DOHH2 (cell line): Measurements from ENCODE around the gene OMP.

Experiments
- H3F3A ChIP-seq: fragments of 200-600 bp; sonication (generic), shearing (Covaris generic); 2 replicates; pipeline ENCODE4 v1.6.0; 2016; ENCODE audit warnings: antibody characterized with exemption, mild to moderate bottlenecking; ENCODE audit not compliant: control insufficient read depth, insufficient read depth
- H3K27ac ChIP-seq: fragments of 200-600 bp; sonication (generic); 2 replicates; pipeline ENCODE4 v1.5.1; 2014; ENCODE audit warnings: low read depth, mild to moderate bottlenecking, low read length, moderate library complexity
- H3K27me3 ChIP-seq: fragments of 200-600 bp; sonication (generic); 2 replicates; pipeline ENCODE4 v1.6.1; 2014; ENCODE audit warnings: mild to moderate bottlenecking, low read length, mixed read lengths; ENCODE audit not compliant: control insufficient read depth
- H3K36me3 ChIP-seq: fragments of 200-600 bp; sonication (generic); 2 replicates; pipeline ENCODE4 v1.6.1; 2014; ENCODE audit warnings: mild to moderate bottlenecking, low read length, moderate library complexity, mixed read lengths; ENCODE audit not compliant: control insufficient read depth
- H3K4me1 ChIP-seq: fragments of 200-600 bp; sonication (generic); 2 replicates; pipeline ENCODE4 v1.6.1; 2014; ENCODE audit warnings: mild to moderate bottlenecking, low read length, mixed read lengths; ENCODE audit not compliant: control insufficient read depth
- H3K4me2 ChIP-seq: fragments of 200-600 bp; sonication (generic); 2 replicates; pipeline ENCODE4 v1.6.0; 2014; ENCODE audit warnings: mild to moderate bottlenecking, low read length, moderate library complexity
- H3K4me3 ChIP-seq: fragments of 200-600 bp; sonication (generic); 2 replicates; pipeline ENCODE4 v1.5.1; 2014; ENCODE audit warnings: mild to moderate bottlenecking, low read length, mixed read lengths
- H3K79me2 ChIP-seq: fragments of 200-600 bp; sonication (generic); 2 replicates; pipeline ENCODE4 v1.6.1; 2014; ENCODE audit warnings: mild to moderate bottlenecking, low read length, mixed read lengths; ENCODE audit not compliant: control insufficient read depth
- H3K9me2 ChIP-seq: fragments of 200-600 bp; sonication (generic); replicated peaks from 2 replicates; pipeline ENCODE4 v1.6.1; 2014; ENCODE audit warnings: mild to moderate bottlenecking, low read length, mixed read lengths; ENCODE audit not compliant: control insufficient read depth
- H3K9me3 ChIP-seq: fragments of 200-600 bp; sonication (generic); 2 replicates; pipeline ENCODE4 v1.6.1; 2014; ENCODE audit warnings: antibody characterized with exemption, low read length, mixed read lengths; ENCODE audit not compliant: control insufficient read depth, insufficient read depth
- H4K20me1 ChIP-seq: fragments of 200-600 bp; sonication (generic); 2 replicates; pipeline ENCODE4 v1.6.0; 2014; ENCODE audit warnings: low read depth, mild to moderate bottlenecking, antibody characterized with exemption, low read length, moderate library complexity; ENCODE audit not compliant: control insufficient read depth, insufficient read depth
- CTCF ChIP-seq: fragments of 200-600 bp; sonication (generic); IDR thresholded peaks from one replicate; pipeline ENCODE4 v1.5.1; 2014; ENCODE audit warnings: antibody characterized with exemption, mild to moderate bottlenecking, low read depth, low read length; ENCODE audit not compliant: poor library complexity, severe bottlenecking
- EZH2phosphoT487 ChIP-seq: fragments of 200-600 bp; sonication (generic); IDR thresholded peaks from 2 replicates; pipeline ENCODE4 v1.6.1; 2017; ENCODE audit warnings: borderline replicate concordance, mild to moderate bottlenecking, antibody characterized with exemption, low read length, moderate library complexity, mixed read lengths

The OMP gene

GRCh38 chr11:77144857-77145428, 42.3 kb downstream of the OMP start:
- H3K4me3 ChIP-seq: no peak overlapping the region
- no peaks in the 10 kb centered on the region for H3K9me2 ChIP-seq
- H3K79me2 ChIP-seq: no peaks in the 10 kb centered on the region
- H3K4me2 ChIP-seq: no peak overlapping the region
- peaks cover 6% of the 10 kb centered on the region; the same call in 1 of the 2 replicates for H3K27me3 ChIP-seq
- H3K36me3 ChIP-seq: no peaks in the 10 kb centered on the region
- H3K4me1 ChIP-seq: no peaks in the 10 kb centered on the region
- TF ChIP-seq EZH2phosphoT487: no peak
- no peak for TF ChIP-seq CTCF
- H4K20me1 ChIP-seq: no peaks in the 10 kb centered on the region
- no peaks in the 10 kb centered on the region for H3K9me3 ChIP-seq
- no peaks in the 10 kb centered on the region for H3F3A ChIP-seq
- no peak overlapping the region for H3K27ac ChIP-seq

GRCh38 chr11:77146261-77147035, 43.8 kb downstream of the OMP start:
- Histone ChIP-seq H3F3A (no peaks in the 10 kb centered on the region), H3K27ac (no peak overlapping the region), H3K9me2 (no peaks in the 10 kb centered on the region), H3K27me3 (peaks cover 10% of the 10 kb centered on the region), H3K4me3 (no peak overlapping the region), H3K4me1 (no peaks in the 10 kb centered on the region), H3K4me2 (no peak overlapping the region), H4K20me1 (no peaks in the 10 kb centered on the region), H3K9me3 (no peaks in the 10 kb centered on the region), H3K79me2 (no peaks in the 10 kb centered on the region), H3K36me3 (no peaks in the 10 kb centered on the region)
- no peak for TF ChIP-seq EZH2phosphoT487

GRCh38 chr11:77147036-77147315, 44.3 kb downstream of the OMP start:
- peaks cover 10% of the 10 kb centered on the region for H3K27me3 ChIP-seq
- H3K27ac ChIP-seq: no peak overlapping the region
- H3K4me1 ChIP-seq: no peaks in the 10 kb centered on the region

More at GRCh38 chr11:77147036-77147315, 44.3 kb downstream of the OMP start:
- Histone ChIP-seq H3K36me3 (no peaks in the 10 kb centered on the region), H3K9me3 (no peaks in the 10 kb centered on the region), H4K20me1 (no peaks in the 10 kb centered on the region), H3F3A (no peaks in the 10 kb centered on the region), H3K4me3 (no peak overlapping the region), H3K4me2 (no peak overlapping the region), H3K9me2 (no peaks in the 10 kb centered on the region), H3K79me2 (no peaks in the 10 kb centered on the region)
- TF ChIP-seq CTCF (no peak), EZH2phosphoT487 (no peak)
